ENCODE measurements around the gene CYP1A1.

- no peak for TF ChIP-seq CTCF (conservative IDR thresholded peaks at IDR 0.05 in 1 of 2, IDR thresholded peaks at IDR 0.05 in 1 of 2; ENCODE audit: low read depth in 1 of 2, low read length in 2 of 2)
- no peak for TF ChIP-seq EZH2 (IDR thresholded peaks at IDR 0.05; ENCODE audit: low read length, missing control alignments)
Measured at GRCh38 chr15:74746389-74746788, 21.1 kb upstream of the CYP1A1 start.

All from fibroblast of lung (primary cell).